SK-N-MC (cell line): ENCODE data around the gene RER1.

ENCODE experiments used
- DNase-seq: peaks from one replicate; pipeline ENCODE4 v3.0.0-alpha.2; 2011; ENCODE audit warnings: low read depth, low spot score
- H3K27ac ChIP-seq: fragments of 200-600 bp; sonication (generic); 2 replicates; pipeline ENCODE4 v1.5.1; 2016; ENCODE audit warnings: mixed run types
- H3K36me3 ChIP-seq: fragments of 200-600 bp; sonication (generic); 2 replicates; pipeline ENCODE4 v1.6.1; 2017; ENCODE audit warnings: antibody characterized with exemption, low read length, mixed read lengths; ENCODE audit not compliant: insufficient read depth
- H3K4me3 ChIP-seq: fragments of 200-600 bp; sonication (generic); 2 replicates; pipeline ENCODE4 v1.5.1; 2016
- H3K9ac ChIP-seq: fragments of 200-600 bp; sonication (generic); 2 replicates; pipeline ENCODE4 v1.8.0; 2017; ENCODE audit warnings: mixed run types, mixed read lengths; ENCODE audit not compliant: insufficient read length
- H3K9me3 ChIP-seq: fragments of 200-600 bp; sonication (generic); 2 replicates; pipeline ENCODE4 v1.6.1; 2017; ENCODE audit warnings: low read depth, mild to moderate bottlenecking, antibody characterized with exemption, low read length, moderate library complexity, mixed read lengths
- EZH2 ChIP-seq: fragments of 200-600 bp; sonication (generic); IDR thresholded peaks from one replicate; pipeline ENCODE4 v1.6.1; 2017; ENCODE audit warnings: antibody characterized with exemption
- FOXP2 ChIP-seq: optimal IDR thresholded peaks from 2 replicates; pipeline ENCODE3; 2011; ENCODE audit warnings: mild to moderate bottlenecking, moderate library complexity; ENCODE audit not compliant: insufficient read depth; ENCODE audit errors: extremely low read length, control extremely low read depth
- POLR2AphosphoS5 ChIP-seq: IDR thresholded peaks from 2 replicates; pipeline ENCODE4 v1.6.1; 2012; ENCODE audit warnings: mild to moderate bottlenecking, low read depth, low read length, borderline replicate concordance

Gene RER1

GRCh38 chr1:2431103-2431502, 39.5 kb downstream of the RER1 start:
- Histone ChIP-seq H3K36me3 (no peaks in the 10 kb centered on the region), H3K27ac (no peak overlapping the region), H3K9me3 (no peaks in the 10 kb centered on the region), H3K4me3 (no peak overlapping the region), H3K9ac (no peak overlapping the region)
- DNase-seq: no peak
- no peak for TF ChIP-seq FOXP2
- no peak for TF ChIP-seq POLR2AphosphoS5
- TF ChIP-seq EZH2: no peak

GRCh38 chr1:2431518-2431917, 39.9 kb downstream of the RER1 start:
- no peaks in the 10 kb centered on the region for H3K36me3 ChIP-seq
- no peak overlapping the region for H3K27ac ChIP-seq
- TF ChIP-seq POLR2AphosphoS5 (no peak), EZH2 (no peak), FOXP2 (no peak)
- H3K9me3 ChIP-seq: no peaks in the 10 kb centered on the region
- no peak overlapping the region for H3K4me3 ChIP-seq
- H3K9ac ChIP-seq: no peak overlapping the region
- no peak for DNase-seq

GRCh38 chr1:2432441-2432844, 40.8 kb downstream of the RER1 start:
- Histone ChIP-seq H3K36me3 (no peaks in the 10 kb centered on the region), H3K4me3 (no peak overlapping the region), H3K9me3 (no peaks in the 10 kb centered on the region), H3K9ac (no peak overlapping the region), H3K27ac (no peak overlapping the region)
- DNase-seq: no peak
- TF ChIP-seq EZH2 (no peak), POLR2AphosphoS5 (no peak), FOXP2 (no peak)

- Histone ChIP-seq H3K4me3 (no peak overlapping the region), H3K27ac (no peak overlapping the region), H3K36me3 (no peaks in the 10 kb centered on the region), H3K9me3 (no peaks in the 10 kb centered on the region), H3K9ac (no peak overlapping the region)
- TF ChIP-seq EZH2 (no peak), POLR2AphosphoS5 (no peak), FOXP2 (no peak)
- DNase-seq: no peak
Measured at GRCh38 chr1:2433196-2433595, 41.6 kb downstream of the RER1 start.

GRCh38 chr1:2433936-2434655, 42.5 kb downstream of the RER1 start:
- Histone ChIP-seq H3K27ac (no peak overlapping the region), H3K9ac (no peak overlapping the region), H3K36me3 (no peaks in the 10 kb centered on the region), H3K9me3 (no peaks in the 10 kb centered on the region), H3K4me3 (no peak overlapping the region)
- no peak for TF ChIP-seq EZH2
- TF ChIP-seq FOXP2: no peak
- no peak for TF ChIP-seq POLR2AphosphoS5
- no peak for DNase-seq

GRCh38 chr1:2435091-2435490, 43.5 kb downstream of the RER1 start:
- H3K27ac ChIP-seq: no peak overlapping the region
- no peak for DNase-seq
- TF ChIP-seq FOXP2 (no peak), EZH2 (no peak)
- no peak overlapping the region for H3K4me3 ChIP-seq
- H3K9me3 ChIP-seq: no peaks in the 10 kb centered on the region
- H3K36me3 ChIP-seq: no peaks in the 10 kb centered on the region
- no peak overlapping the region for H3K9ac ChIP-seq

GRCh38 chr1:2435746-2436355, 44.2 kb downstream of the RER1 start:
- no peak overlapping the region for H3K9ac ChIP-seq
- TF ChIP-seq FOXP2: no peak
- TF ChIP-seq EZH2: no peak
- H3K36me3 ChIP-seq: no peaks in the 10 kb centered on the region
- no peak overlapping the region for H3K27ac ChIP-seq
- H3K4me3 ChIP-seq: no peak overlapping the region
- no peak for DNase-seq
- H3K9me3 ChIP-seq: no peaks in the 10 kb centered on the region

- TF ChIP-seq FOXP2: no peak
- no peak for TF ChIP-seq POLR2AphosphoS5
- no peak for TF ChIP-seq EZH2
- Histone ChIP-seq H3K36me3 (no peaks in the 10 kb centered on the region), H3K9ac (no peak overlapping the region), H3K9me3 (no peaks in the 10 kb centered on the region), H3K4me3 (no peak overlapping the region), H3K27ac (no peak overlapping the region)
- DNase-seq: no peak
Measured at GRCh38 chr1:2436876-2437275, 45.2 kb downstream of the RER1 start.

GRCh38 chr1:2437617-2438016, 46.0 kb downstream of the RER1 start:
- no peak overlapping the region for H3K9ac ChIP-seq
- H3K4me3 ChIP-seq: no peak overlapping the region
- TF ChIP-seq EZH2 (no peak), POLR2AphosphoS5 (no peak), FOXP2 (no peak)
- no peak for DNase-seq
- H3K36me3 ChIP-seq: no peaks in the 10 kb centered on the region
- H3K27ac ChIP-seq: no peak overlapping the region
- H3K9me3 ChIP-seq: no peaks in the 10 kb centered on the region
